WTC11 (cell line): ENCODE measurements around the gene ARHGEF33. TPM values are rescaled to one million over a fixed set of nuclear protein-coding genes. Genes with fewer than 3 reads are reported as not detected.
A peak's percentile ranks its signal among the peaks of the same experiment; 100 is the strongest.

Source experiments
- ATAC-seq: fragments of 200-7000 bp; cut with Tn5 transposase; 2 replicates; pipeline ENCODE4 v1.10.0; 2021; ENCODE audit warnings: mild to moderate bottlenecking, moderate library complexity
- CTCF ChIA-PET: fragments of 300-600 bp; sonication (Branson Sonifier 250); formaldehyde crosslinking; loops from one replicate; lab custom pipeline; 2021; ENCODE audit warnings: antibody characterized with exemption; lab: Charles Lee
- POLR2A ChIA-PET: fragments of 350-600 bp; sonication (Branson Sonifier 250); formaldehyde crosslinking; loops from one replicate; lab custom pipeline; 2021; ENCODE audit warnings: antibody characterized with exemption; lab: Charles Lee
- DNase-seq: peaks from one replicate; pipeline ENCODE4 v3.0.0; 2021; ENCODE audit warnings: low spot score
- H3K27ac Mint-ChIP-seq: 2 replicates; pipeline ENCODE4 v1.8.0; 2021; ENCODE audit warnings: mixed read lengths
- H3K27me3 Mint-ChIP-seq: 2 replicates; pipeline ENCODE4 v1.8.0; 2021; ENCODE audit warnings: low read depth, mild to moderate bottlenecking, moderate library complexity, mixed read lengths
- H3K36me3 Mint-ChIP-seq: 2 replicates; pipeline ENCODE4 v1.8.0; 2021; ENCODE audit warnings: mixed read lengths
- H3K4me1 Mint-ChIP-seq: 2 replicates; pipeline ENCODE4 v1.8.0; 2022; ENCODE audit warnings: mixed read lengths
- H3K4me3 Mint-ChIP-seq: 2 replicates; pipeline ENCODE4 v1.8.0; 2021; ENCODE audit warnings: mild to moderate bottlenecking, moderate library complexity, mixed read lengths
- H3K9me3 Mint-ChIP-seq: 2 replicates; pipeline ENCODE4 v1.8.0; 2021; ENCODE audit warnings: mixed read lengths
- ATF2 ChIP-seq: sonication (generic); formaldehyde crosslinking; IDR thresholded peaks from 2 replicates; pipeline ENCODE4 v1.8.1; 2022; ENCODE audit warnings: low read depth, missing genetic modification reagents, borderline replicate concordance
- ATF6 ChIP-seq: sonication (generic); formaldehyde crosslinking; IDR thresholded peaks from 2 replicates; pipeline ENCODE4 v1.8.1; 2023; ENCODE audit warnings: mild to moderate bottlenecking, missing genetic modification reagents
- E2F1 ChIP-seq: sonication (generic); formaldehyde crosslinking; IDR thresholded peaks from 2 replicates; pipeline ENCODE4 v1.8.0; 2022; ENCODE audit warnings: mild to moderate bottlenecking, missing genetic modification reagents
- E2F5 ChIP-seq: sonication (generic); formaldehyde crosslinking; IDR thresholded peaks from 2 replicates; pipeline ENCODE4 v1.8.1; 2022; ENCODE audit warnings: mild to moderate bottlenecking, moderate library complexity, missing genetic modification reagents
- ESRRA ChIP-seq: sonication (generic); formaldehyde crosslinking; IDR thresholded peaks from 2 replicates; pipeline ENCODE4 v1.8.1; 2022; ENCODE audit warnings: mild to moderate bottlenecking, missing genetic modification reagents, borderline replicate concordance
- GABPB1 ChIP-seq: sonication (generic); formaldehyde crosslinking; IDR thresholded peaks from 2 replicates; pipeline ENCODE4 v1.8.1; 2023; ENCODE audit warnings: mild to moderate bottlenecking, missing genetic modification reagents
- JAZF1 ChIP-seq: fragments of 250-450 bp; sonication (Bioruptor Pico); IDR thresholded peaks from 2 replicates; pipeline ENCODE4 v1.9.0; 2021; ENCODE audit warnings: moderate library complexity, mild to moderate bottlenecking, inconsistent platforms
- JUN ChIP-seq: sonication (generic); formaldehyde crosslinking; IDR thresholded peaks from 2 replicates; pipeline ENCODE4 v1.8.0; 2023; ENCODE audit warnings: mild to moderate bottlenecking, missing genetic modification reagents
- MAX ChIP-seq: sonication (generic); formaldehyde crosslinking; IDR thresholded peaks from 2 replicates; pipeline ENCODE4 v1.8.0; 2022; ENCODE audit warnings: mild to moderate bottlenecking, missing genetic modification reagents
- PREB ChIP-seq: sonication (generic); formaldehyde crosslinking; IDR thresholded peaks from 2 replicates; pipeline ENCODE4 v1.8.1; 2022; ENCODE audit warnings: mild to moderate bottlenecking, missing genetic modification reagents, moderate library complexity, borderline replicate concordance
- SP1 ChIP-seq: sonication (generic); formaldehyde crosslinking; conservative IDR thresholded peaks from 2 replicates; pipeline ENCODE4 v1.8.1; 2022; ENCODE audit warnings: missing genetic modification reagents
- USF1 ChIP-seq: sonication (generic); formaldehyde crosslinking; IDR thresholded peaks from 2 replicates; pipeline ENCODE4 v1.8.0; 2022; ENCODE audit warnings: mild to moderate bottlenecking, missing genetic modification reagents
- ZNF138 ChIP-seq: sonication (generic); formaldehyde crosslinking; conservative IDR thresholded peaks from 2 replicates; pipeline ENCODE4 v1.8.1; 2022; ENCODE audit warnings: mild to moderate bottlenecking, moderate library complexity, missing genetic modification reagents
- ZNF219 ChIP-seq: sonication (generic); formaldehyde crosslinking; IDR thresholded peaks from 2 replicates; pipeline ENCODE4 v1.8.0; 2023; ENCODE audit warnings: missing genetic modification reagents, mild to moderate bottlenecking, borderline replicate concordance
- ZNF232 ChIP-seq: sonication (generic); formaldehyde crosslinking; IDR thresholded peaks from 2 replicates; pipeline ENCODE4 v1.8.0; 2022; ENCODE audit warnings: mild to moderate bottlenecking, missing genetic modification reagents
- ZSCAN18 ChIP-seq: fragments of 250-450 bp; sonication (Bioruptor Pico); IDR thresholded peaks from 2 replicates; pipeline ENCODE4 v2.1.2; 2022; ENCODE audit warnings: mild to moderate bottlenecking, moderate library complexity
- total RNA-seq: library from RNA; stranded (reverse); gene quantifications from 3 replicates; pipeline ENCODE4 v1.2.3, GENCODE V29; 2021

ARHGEF33 gene
- total RNA-seq, 1 experiment from 2014 or later = 0.42 TPM

GRCh38 chr2:38978908-38979307, 89.2 kb downstream of the ARHGEF33 start:
- ChIA-PET CTCF (interaction anchor here (2.1 kb wide), 1 partner anchor 31 kb away, joined by 10 read pairs; no protein-coding TSS in a partner anchor), POLR2A (no interaction called here)
- Mint-ChIP-seq H3K36me3 (no peaks in the 10 kb centered on the region), H3K4me3 (no peak overlapping the region), H3K27me3 (no peaks in the 10 kb centered on the region), H3K4me1 (peaks cover 29% of the 10 kb centered on the region), H3K9me3 (no peaks in the 10 kb centered on the region), H3K27ac (no peak overlapping the region)
- no peak for TF ChIP-seq ZNF232 (CRISPR knock-in tag)
- no peak for TF ChIP-seq ESRRA (CRISPR knock-in tag)
- no peak for TF ChIP-seq JAZF1
- TF ChIP-seq GABPB1 = no peak
- no peak for TF ChIP-seq PREB (CRISPR knock-in tag)
- TF ChIP-seq E2F1 (CRISPR knock-in tag) = no peak
- TF ChIP-seq ATF2 (CRISPR knock-in tag) = no peak
- no peak for TF ChIP-seq JUN (CRISPR knock-in tag)
- no peak for TF ChIP-seq USF1
- no peak for TF ChIP-seq ZSCAN18 (CRISPR knock-in tag)
- no peak for TF ChIP-seq ZNF219 (CRISPR knock-in tag)
- TF ChIP-seq ZNF138 (CRISPR knock-in tag) = no peak
- TF ChIP-seq SP1 (CRISPR knock-in tag) = no peak
- no peak for TF ChIP-seq ATF6 (CRISPR knock-in tag)
- no peak for TF ChIP-seq E2F5 (CRISPR knock-in tag)
- no peak for TF ChIP-seq MAX (CRISPR knock-in tag)
- DNase-seq = no peak
- peak; percentile 56 for ATAC-seq
